ES-I3 (cell line): Measurements from ENCODE around the gene RNF144B.
"Not testable (repeated sequence)": the region's sequence is repeated elsewhere in the genome, so short reads cannot be mapped to it uniquely, and the experiment has no call there.

Source experiments
- H3K36me3 ChIP-seq: 2 replicates; pipeline ENCODE4 v1.6.1; 2013; ENCODE audit warnings: mild to moderate bottlenecking, low read length, control low read depth, moderate library complexity; ENCODE audit not compliant: insufficient read depth
- H3K4me1 ChIP-seq: 2 replicates; pipeline ENCODE4 v1.6.1; 2013; ENCODE audit warnings: mild to moderate bottlenecking, control low read depth, low read length; ENCODE audit not compliant: insufficient read depth
- H3K9ac ChIP-seq: 2 replicates; pipeline ENCODE4 v1.6.1; 2013; ENCODE audit warnings: low read depth, mild to moderate bottlenecking, low read length, moderate library complexity
- H3K9me3 ChIP-seq: 2 replicates; pipeline ENCODE4 v1.6.1; 2013; ENCODE audit warnings: mild to moderate bottlenecking, low read length, moderate library complexity; ENCODE audit not compliant: control insufficient read depth, insufficient read depth

The RNF144B gene

DNA sequence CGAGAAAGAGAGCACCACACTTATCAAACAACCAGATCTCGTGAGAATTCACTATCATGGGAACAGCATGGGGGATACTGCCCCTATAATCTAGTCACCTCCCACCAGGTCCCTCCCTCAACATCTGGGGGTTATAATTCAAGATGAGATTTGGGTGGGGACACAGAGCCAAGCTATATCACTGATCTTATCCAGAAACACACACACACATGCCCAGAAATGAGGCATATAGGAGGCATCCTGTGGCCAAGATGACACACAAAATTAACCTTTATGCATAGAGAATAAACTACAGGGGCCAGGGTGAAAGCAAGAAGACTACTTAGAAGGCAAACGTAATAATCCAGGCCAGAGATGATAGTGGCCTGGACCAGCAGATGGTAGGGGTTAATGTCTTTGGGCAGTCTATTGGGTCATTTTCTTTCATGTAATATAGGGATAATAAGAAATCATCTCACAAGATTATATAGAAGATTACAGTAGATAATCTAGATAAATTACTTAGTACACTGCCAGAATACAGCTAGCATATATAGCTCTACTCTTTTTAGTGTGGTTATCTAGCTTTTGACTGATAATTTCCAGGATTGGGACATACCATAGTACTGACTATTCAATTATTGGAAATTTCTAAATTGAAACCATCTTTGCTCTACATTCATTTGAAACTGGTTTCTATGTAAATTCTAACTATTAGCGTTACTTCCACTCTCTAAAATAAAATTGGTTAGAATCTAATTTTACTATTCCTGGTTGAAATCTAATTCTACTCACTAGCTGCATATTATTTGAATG is 20.0 kb downstream of the RNF144B start:
- Histone ChIP-seq H3K4me1 (0 out of 2 replicates have a peak, but pooled peaks cover 5% of the 10 kb centered on the region), H3K9ac (no peak overlapping the region), H3K36me3 (no peaks in the 10 kb centered on the region), H3K9me3 (no peaks in the 10 kb centered on the region)

DNA sequence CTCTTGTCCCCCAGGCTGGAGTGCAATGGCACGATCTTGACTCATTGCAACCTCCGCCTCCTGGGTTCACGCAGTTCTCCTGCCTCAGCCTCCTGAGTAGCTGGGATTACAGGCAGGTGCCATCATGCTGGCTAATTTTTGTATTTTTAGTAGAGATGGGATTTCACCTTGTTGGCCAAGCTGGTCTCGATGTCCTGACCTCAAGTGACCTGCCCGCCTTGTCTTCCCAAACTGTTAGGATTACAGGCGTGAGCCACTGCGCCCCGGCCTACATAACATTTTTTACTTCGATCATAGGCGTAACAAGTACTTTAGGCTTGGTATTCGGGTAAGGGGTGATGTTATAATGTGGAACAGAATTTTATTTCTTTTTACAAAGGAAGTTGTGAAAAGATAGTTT is 22.5 kb downstream of the RNF144B start:
- not testable (repeated sequence) for H3K4me1 ChIP-seq, H3K9me3 ChIP-seq, H3K36me3 ChIP-seq, H3K9ac ChIP-seq

GRCh38 chr6:18410412-18410811 is 23.3 kb downstream of the RNF144B start:
- H3K9ac ChIP-seq = no peak overlapping the region

DNA sequence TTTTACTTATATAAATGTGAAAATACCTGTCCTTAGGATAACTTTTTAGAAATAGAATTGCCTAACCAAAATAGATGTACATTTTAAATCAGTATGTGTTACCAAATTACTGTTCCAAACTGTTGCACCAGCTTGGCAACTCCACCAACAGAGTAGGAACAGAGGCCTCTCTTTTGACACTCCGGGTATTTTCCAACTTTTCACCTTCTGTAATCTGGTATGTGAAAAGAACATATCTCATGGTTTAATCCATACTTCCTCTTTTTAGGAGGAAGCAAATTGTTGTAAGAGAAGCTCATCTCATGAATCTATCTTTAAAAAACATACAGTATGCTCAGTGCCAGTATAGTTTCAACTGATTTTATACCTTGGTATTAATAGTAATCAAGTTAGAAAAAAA is 24.9 kb downstream of the RNF144B start:
- Histone ChIP-seq H3K36me3 (no peaks in the 10 kb centered on the region), H3K9me3 (no peaks in the 10 kb centered on the region), H3K4me1 (no peaks in the 10 kb centered on the region), H3K9ac (no peak overlapping the region)

More at GRCh38 chr6:18410412-18410811, 23.3 kb downstream of the RNF144B start:
- H3K9me3 ChIP-seq = no peaks in the 10 kb centered on the region
- H3K36me3 ChIP-seq = no peaks in the 10 kb centered on the region
- 0 out of 2 replicates have a peak, but pooled peaks cover 5% of the 10 kb centered on the region for H3K4me1 ChIP-seq

DNA sequence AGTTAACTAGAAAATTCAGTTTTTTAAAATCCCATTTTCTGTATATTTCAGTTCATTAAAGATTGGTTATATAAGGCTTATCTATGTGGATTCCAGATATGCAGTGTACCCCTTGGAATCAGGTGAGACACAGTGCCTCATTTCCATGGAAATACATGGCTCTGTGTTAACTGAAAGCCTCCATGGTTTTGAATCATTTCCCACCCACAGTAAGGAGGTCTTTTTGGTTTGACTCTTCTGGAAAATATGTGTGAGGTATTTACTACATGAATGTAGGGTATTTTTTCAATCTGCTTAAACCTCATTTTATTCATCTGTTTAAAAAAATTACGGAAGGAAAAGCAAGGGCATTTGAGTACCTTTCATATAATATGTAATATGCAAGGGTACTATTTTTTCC is 25.5 kb downstream of the RNF144B start:
- Histone ChIP-seq H3K36me3 (no peaks in the 10 kb centered on the region), H3K4me1 (no peaks in the 10 kb centered on the region), H3K9me3 (no peaks in the 10 kb centered on the region), H3K9ac (no peak overlapping the region)

GRCh38 chr6:18413381-18413780 is 26.2 kb downstream of the RNF144B start:
- Histone ChIP-seq H3K36me3 (no peaks in the 10 kb centered on the region), H3K4me1 (no peaks in the 10 kb centered on the region), H3K9me3 (no peaks in the 10 kb centered on the region), H3K9ac (no peak overlapping the region)

DNA sequence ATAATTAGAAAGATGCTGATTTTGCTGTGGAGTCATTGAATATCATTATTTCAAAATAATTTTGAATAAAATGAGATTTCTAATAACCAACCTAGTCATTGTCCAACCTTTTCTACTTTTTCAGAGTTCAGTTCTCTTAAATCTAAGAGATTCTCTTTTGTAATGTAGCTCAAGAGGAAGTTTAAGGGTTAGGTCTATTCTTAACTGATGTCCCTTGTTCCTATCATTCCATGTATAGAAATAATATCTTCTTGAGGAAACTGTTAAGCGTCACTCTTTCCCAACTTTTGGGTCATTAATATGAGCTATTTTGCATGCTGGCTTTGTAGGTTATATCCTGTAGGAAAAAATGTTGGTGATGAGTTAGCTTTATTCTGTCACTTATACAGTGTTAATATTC is 27.0 kb downstream of the RNF144B start:
- Histone ChIP-seq H3K4me1 (no peaks in the 10 kb centered on the region), H3K36me3 (no peaks in the 10 kb centered on the region), H3K9ac (no peak overlapping the region), H3K9me3 (no peaks in the 10 kb centered on the region)

- H3K9me3 ChIP-seq = no peaks in the 10 kb centered on the region
- no peak overlapping the region for H3K9ac ChIP-seq
- no peaks in the 10 kb centered on the region for H3K36me3 ChIP-seq
- no peaks in the 10 kb centered on the region for H3K4me1 ChIP-seq
These were observed 28.1 kb downstream of the RNF144B start for GRCh38 chr6:18415207-18415606.

- H3K4me1 ChIP-seq = no peaks in the 10 kb centered on the region
- H3K36me3 ChIP-seq = no peaks in the 10 kb centered on the region
- H3K9ac ChIP-seq = no peak overlapping the region
- no peaks in the 10 kb centered on the region for H3K9me3 ChIP-seq
These were observed 28.7 kb downstream of the RNF144B start for GRCh38 chr6:18415671-18416340.

DNA sequence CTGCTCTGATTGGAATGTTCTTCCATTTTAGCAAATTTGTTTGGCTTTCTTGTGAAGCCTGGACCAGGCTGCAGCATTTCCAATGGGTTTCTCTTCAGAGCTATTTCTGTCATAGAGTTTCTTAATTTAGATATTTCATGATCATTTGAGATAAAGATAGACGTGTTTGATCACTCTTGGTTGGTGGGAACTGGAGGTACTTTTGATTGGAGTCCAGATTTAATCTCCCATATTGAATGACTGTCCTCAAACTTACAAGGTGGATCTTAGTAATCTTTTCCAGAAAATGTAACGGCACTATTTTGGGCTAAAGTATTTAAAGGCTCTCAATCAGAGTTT is 29.2 kb downstream of the RNF144B start:
- Histone ChIP-seq H3K36me3 (no peaks in the 10 kb centered on the region), H3K9ac (no peak overlapping the region), H3K4me1 (no peaks in the 10 kb centered on the region), H3K9me3 (no peaks in the 10 kb centered on the region)

- Histone ChIP-seq H3K36me3 (no peaks in the 10 kb centered on the region; the same call in 1 of the 2 replicates), H3K9ac (no peak overlapping the region), H3K4me1 (peaks cover 8% of the 10 kb centered on the region; the same call in 1 of the 2 replicates), H3K9me3 (no peaks in the 10 kb centered on the region)
These were observed 33.2 kb downstream of the RNF144B start for GRCh38 chr6:18420328-18420727.

- H3K4me1 ChIP-seq = peaks cover 8% of the 10 kb centered on the region; the same call in 1 of the 2 replicates
- no peaks in the 10 kb centered on the region; the same call in 1 of the 2 replicates for H3K36me3 ChIP-seq
- H3K9ac ChIP-seq = no peak overlapping the region
- no peaks in the 10 kb centered on the region for H3K9me3 ChIP-seq
These were observed 35.0 kb downstream of the RNF144B start for GRCh38 chr6:18422136-18422535.

DNA sequence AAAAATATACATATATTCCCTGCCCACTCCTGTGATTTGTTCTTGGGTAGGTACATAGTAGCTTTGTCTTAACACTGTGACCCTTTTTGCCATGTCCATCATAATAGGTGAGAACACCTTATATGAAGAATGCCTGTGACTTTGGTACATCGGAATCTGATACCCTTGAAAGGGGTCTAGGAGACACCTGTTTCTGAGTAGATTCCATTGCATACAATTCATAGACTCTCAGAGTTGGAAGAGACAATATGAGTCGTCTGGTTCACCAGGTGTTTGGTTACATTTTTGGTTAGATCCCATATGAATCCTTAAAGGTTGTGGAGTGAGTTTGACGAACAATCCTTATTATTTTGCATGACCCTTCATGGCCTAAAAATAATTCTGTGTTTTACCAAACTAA is 36.3 kb downstream of the RNF144B start:
- Histone ChIP-seq H3K9ac (no peak overlapping the region), H3K4me1 (peaks cover 8% of the 10 kb centered on the region; the same call in 1 of the 2 replicates), H3K36me3 (no peaks in the 10 kb centered on the region; the same call in 1 of the 2 replicates), H3K9me3 (no peaks in the 10 kb centered on the region)

GRCh38 chr6:18424201-18424600 is 37.1 kb downstream of the RNF144B start:
- H3K9ac ChIP-seq = no peak overlapping the region
- H3K9me3 ChIP-seq = no peaks in the 10 kb centered on the region
- peaks cover 8% of the 10 kb centered on the region; the same call in 1 of the 2 replicates for H3K4me1 ChIP-seq
- no peaks in the 10 kb centered on the region; the same call in 1 of the 2 replicates for H3K36me3 ChIP-seq

- H3K36me3 ChIP-seq = no peaks in the 10 kb centered on the region; the same call in 1 of the 2 replicates
- no peak overlapping the region for H3K9ac ChIP-seq
- H3K9me3 ChIP-seq = no peaks in the 10 kb centered on the region
- H3K4me1 ChIP-seq = peaks cover 8% of the 10 kb centered on the region; the same call in 1 of the 2 replicates
These were observed 38.1 kb downstream of the RNF144B start for GRCh38 chr6:18425218-18425617.
